Kidney tubule cell (primary cell): ENCODE results near the gene OR4F3.
"Not testable (repeated sequence)": the region's sequence is repeated elsewhere in the genome, so short reads cannot be mapped to it uniquely, and the experiment has no call there.

Experiments used
- DNase-seq: peaks from one replicate; pipeline ENCODE4 v3.0.0-alpha.2; 2018; ENCODE audit warnings: low spot score

Gene OR4F3

GRCh38 chr5:181366968-181367367 lies at the start of gene OR4F3:
Gene OR4F3, plus strand, starts transcription at chr5:181367268.
- DNase-seq: not testable (repeated sequence)
